Head of caudate nucleus (tissue), 42 donors: Measurements from ENCODE around the gene TTBK1.

Source experiments
- DNase-seq, 42 donors: peaks; one replicate each; pipeline versions ENCODE4 v3.0.0 to v3.0.0-alpha.2; 2020 to 2021; ENCODE audit warnings: mixed read lengths in 7 of 42
- intact Hi-C: fragments of 100-400 bp; cut with DNase I; formaldehyde crosslinking; loops from one replicate; pipeline ENCODE4 v1.15.0; 2022

TTBK1 gene

DNA sequence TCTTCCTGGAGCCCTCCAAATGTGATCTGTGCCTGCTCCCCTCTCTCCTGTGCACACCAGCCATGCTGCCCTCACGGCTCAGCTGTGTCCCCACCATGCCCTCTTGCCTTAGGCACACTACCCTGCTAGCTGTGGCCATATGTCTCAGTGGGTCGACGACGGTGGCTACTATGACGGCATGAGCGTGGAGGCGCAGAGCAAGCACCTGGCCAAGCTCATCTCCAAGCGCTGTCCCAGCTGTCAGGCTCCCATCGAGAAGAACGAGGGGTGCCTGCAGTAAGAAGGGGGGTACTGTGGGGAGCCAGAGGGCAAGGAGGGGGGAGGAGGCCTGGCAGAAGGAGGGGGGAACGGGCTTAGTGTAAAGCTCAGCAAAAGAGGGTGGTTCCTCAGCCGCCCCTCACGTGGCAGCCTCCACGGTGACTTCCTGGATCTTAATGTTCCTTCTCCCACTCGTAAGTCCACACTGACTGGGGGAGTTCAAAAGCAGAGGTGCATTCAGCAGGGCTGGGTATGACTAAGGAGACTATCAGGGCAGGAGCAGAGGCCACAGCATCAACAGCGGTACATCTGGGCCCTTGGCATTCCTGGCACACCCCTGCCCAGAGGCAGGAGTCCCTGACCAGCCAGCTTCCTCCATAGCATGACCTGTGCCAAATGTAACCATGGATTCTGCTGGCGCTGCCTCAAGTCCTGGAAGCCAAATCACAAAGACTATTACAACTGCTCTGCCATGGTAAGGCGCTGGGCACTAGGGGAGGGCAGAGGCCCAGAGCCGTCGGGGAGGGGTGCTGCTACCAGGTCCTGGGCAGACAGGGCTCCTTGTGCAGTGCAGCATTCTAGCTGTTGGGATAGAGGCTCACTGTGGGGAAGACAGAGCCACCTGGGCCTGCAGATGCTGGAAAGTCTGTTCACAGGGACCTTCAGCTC, 22.0 kb upstream of the TTBK1 start:
- intact Hi-C loops, result no loop called here

DNA sequence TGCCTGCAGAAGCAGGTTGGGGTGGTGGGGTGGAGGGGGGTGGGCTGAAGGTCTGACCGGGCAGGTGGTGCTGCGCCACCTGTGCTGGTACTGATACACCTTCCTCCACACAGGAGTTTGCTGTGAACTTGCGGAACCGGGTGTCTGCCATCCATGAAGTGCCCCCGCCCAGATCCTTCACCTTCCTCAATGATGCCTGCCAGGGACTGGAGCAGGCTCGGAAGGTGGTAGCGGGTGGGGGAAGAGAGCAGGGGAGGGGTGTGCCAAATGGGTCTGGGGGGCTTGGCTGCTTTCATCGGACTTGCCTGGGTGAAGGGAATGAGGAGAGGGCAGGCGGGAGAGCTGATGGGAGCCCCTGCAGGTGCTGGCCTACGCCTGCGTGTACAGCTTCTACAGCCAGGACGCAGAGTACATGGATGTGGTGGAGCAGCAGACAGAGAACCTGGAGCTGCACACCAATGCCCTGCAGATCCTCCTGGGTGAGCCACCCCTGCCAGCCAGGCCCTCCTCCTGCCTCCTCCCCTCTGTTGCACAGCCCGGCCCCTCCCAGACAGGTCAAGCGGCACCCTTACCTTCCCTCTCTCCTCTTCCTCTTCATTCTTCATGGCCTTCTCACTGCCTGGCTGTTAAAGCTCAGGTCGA, 20.7 kb upstream of the TTBK1 start:
- no peak for DNase-seq
- intact Hi-C loops, result no loop called here

More for the DNA sequence above, 22.0 kb upstream of the TTBK1 start:
- peak in 30 of 42 donors; percentile 14 to 66 (median 43) for DNase-seq

DNA sequence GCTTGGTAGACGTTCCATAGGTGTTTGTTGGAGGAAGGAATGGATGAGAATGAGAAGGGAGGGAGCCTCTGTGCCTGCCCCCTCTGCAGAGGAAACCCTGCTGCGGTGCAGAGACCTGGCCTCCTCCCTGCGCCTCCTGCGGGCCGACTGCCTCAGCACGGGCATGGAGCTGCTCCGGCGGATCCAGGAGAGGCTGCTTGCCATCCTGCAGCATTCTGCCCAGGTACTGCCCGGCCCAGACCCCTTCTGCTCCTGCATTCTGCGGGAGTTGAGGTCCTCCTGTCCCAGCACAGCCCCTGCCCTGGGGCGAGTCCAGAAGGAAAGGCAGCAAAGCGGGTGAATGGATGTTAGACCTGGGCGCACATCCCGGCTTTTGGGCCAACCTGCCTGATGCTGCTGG, 20.1 kb upstream of the TTBK1 start:
- no peak for DNase-seq
- intact Hi-C loops, result no loop called here

DNA sequence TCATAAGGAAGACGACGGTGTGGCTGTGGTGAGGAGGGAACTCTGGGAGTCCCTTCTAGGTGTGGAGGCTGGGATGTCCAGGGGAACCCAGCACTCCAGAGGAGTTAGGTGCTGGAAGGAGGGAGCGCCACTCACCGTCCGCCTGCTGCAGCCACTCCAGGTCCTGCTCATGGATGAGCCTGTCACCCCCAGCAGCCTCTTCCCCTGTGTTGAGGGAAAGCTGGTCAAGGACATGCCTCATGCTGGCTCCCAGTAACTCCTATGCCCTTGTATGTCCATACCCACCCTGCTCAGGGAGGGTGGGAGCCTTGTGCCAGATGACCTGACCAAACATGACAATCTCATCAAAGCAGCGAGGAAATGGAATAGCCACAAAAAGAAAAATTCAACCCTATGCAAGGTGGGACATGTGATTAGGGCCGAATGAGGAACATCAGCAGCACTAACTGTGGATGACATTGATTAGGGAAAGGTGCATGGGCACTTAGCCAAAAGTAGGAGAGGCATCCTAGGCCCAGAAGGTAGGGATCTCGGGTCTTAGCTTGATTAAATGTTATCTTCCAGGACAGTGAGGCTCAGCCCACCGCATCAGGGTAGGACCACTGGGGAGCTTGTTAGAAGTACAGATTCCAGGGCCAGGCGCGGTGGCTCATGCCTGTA, 17.0 kb upstream of the TTBK1 start:
- intact Hi-C loops, result no loop called here
- DNase-seq, result peak in 2 of 42 donors; percentile 5 to 7

DNA sequence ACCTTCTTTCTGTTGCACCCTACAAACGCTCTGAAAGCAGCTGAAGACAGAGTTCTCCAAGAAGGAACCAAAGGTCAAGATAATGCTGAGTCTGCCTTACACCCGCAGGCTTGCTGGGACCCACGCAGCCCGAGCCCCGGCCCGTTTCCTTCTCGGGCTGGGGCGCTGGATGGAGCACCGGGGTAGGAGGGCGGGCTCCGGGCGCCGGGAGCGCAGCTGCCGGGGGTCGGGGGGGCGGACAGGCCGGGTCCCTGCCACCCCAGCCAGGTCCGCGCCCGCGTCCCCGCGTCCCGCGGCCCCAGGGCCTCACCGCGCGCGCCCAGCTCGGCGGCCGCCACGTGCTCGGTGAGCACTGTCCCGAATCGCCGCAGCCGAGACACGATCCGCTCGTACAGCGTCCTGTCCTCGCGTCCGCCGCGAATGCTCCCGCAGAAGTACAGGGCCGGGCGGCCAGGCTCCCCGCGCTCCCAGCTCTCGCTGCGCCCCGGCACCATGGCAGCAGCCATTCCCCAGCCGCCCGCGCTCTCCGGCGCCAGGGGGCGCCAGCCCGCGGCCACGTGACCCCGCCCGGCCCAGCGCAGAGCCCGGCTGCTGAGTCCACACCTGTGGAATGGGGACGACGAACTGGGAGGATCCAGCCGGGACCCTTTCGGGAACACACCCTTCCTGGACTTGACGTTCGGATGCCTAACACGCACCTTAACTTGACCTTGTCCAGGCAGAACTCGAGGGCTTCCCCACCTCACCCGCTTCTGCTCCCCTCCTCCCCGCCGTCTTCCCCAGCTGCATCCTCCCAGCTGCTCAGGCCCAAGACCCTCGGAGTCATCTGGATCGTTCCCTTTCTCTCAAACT, 14.1 kb upstream of the TTBK1 start, which contains the start of gene DNPH1:
Gene DNPH1 (minus strand): TSS at position 531 of the 852 bp plus-strand sequence. CDS start 25 bp downstream, at position 506.
- intact Hi-C loops, result no loop called here
- DNase-seq, result peak; percentile 48 to 93 (median 84)

DNA sequence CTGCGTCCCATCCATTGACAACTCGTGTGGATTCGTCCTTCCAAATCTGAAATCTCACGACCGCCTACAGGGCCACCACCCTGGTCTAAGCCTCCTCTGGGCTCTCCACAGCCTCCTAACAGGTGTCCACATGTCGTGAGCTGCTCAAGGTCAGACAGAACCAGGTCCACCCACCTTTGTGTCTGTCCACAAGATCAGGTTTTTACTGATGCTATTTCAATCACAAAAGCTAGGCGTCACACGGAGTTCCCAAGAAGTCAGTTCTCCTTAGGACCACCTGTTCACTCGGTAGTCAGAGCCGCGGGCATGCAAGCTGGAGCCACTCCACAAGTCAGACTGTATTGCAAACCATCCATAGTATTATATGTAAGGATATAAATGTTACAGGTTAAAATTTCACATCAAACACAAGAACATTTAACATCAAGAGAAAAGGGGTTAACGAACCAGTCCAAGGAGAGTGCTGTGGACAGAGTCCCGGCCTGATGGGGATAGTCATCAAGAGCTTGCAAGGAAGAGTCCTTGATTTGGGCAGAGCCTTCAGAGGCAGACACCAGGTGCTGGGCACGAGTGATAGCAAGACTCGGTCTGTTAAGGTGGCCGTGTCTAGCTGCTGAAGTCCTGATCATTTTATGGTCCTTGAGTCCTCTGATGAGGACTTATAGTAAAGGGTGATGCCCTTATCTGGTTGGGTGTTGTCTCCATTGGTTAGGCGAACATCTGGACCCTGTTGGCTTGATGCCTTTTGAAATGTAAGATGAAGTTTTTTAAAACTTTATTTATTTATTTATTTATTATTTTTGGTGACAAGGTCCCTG, 13.3 kb upstream of the TTBK1 start:
- DNase-seq, result no peak
- intact Hi-C loops, result no loop called here

DNA sequence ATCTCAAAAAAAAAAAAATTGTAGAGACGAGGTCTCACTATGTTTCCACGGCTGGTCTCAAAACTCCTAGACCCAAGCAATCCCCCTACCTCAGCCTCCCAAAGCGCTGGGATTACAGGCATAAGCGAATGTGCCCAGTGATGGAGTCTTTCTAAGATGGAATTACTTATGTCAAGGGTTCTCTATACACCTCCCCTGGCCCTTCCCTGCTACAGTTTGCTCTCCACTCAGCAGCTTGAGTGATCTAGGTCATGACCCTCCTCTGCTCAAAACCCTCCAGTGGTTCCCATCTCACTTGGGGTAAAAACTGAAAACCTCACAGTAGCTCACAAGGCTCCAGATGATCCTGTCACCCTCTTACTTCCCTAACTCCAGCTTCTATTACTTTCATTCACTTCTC, 12.2 kb upstream of the TTBK1 start:
- peak in 1 of 42 donors; percentile 4 for DNase-seq
- intact Hi-C loops, result no loop called here

DNA sequence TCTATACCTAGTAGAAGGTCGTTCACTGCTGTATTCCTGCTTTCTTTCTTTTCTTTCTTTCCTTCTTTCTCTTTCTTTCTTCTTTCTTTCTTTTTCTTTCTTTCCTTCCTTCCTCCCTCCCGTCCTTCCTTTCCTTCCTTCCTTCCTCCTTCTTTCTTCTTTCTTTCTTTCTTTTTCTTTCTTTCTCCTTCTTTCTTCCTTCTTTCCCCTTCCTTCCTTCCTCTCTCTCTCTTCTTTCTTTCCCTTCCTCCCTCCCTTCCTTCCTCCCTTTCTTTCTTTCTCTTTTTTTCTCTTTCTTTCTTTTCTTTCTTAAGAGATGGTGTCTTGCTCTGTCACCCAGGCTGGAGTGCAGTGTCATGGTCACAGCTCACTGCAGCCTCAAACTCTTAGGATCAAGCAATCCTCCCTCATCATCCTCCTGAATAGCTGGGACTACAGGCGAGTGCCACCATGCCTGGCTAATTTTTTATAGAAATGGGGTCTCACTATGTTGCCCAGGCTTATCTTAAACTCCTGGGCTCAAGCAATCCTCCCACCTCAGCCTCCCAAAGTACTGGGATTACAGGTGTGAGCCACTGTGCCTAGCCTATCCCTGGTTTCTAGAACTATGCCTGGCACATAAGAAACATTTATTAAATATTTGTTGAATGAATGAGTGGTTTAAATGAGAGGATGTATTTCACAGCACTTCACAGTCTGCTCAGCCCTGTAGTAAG, 11.4 kb upstream of the TTBK1 start:
- intact Hi-C loops, result no loop called here
- peak in 1 of 42 donors; percentile 3 for DNase-seq

DNA sequence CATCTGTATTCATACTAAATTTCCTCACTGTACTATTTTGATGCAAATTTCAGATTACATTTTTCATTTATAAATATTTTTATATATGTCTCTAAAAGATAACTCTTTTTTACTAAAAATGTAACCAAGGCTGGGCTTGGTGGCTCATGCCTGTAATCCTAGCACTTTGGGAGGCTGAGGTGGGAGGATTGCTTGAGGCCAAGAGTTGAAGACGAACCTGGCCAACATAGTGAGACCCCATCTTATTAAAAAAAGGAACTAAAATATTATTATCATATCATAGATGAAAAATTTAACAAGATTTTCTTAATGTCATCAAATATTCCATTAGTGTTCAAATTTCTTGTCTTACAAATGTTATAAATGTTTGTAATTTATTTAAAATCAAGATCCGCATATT, 7.4 kb upstream of the TTBK1 start:
- intact Hi-C loops, result no loop called here

DNA sequence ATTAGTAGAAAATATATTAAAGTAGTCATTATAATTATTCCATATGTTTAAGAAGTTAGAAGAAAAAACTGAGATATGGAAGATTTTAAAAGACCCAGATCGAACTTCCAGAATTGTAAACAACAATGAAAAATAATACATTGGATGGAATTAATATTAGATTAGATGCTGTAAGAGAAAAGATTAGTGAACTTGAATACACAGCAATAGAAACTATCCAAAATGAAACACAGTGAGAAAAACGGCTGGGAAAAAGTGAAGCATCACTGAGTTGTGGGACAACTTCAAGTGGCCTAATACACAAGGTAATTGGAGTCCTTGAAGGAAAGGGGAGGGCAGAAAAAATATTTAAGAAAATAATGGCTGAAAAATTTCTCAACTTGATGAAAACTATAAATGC, 4.2 kb upstream of the TTBK1 start:
- no peak for DNase-seq
- intact Hi-C loops, result no loop called here

More for the DNA sequence above, 7.4 kb upstream of the TTBK1 start:
- DNase-seq, result no peak

DNA sequence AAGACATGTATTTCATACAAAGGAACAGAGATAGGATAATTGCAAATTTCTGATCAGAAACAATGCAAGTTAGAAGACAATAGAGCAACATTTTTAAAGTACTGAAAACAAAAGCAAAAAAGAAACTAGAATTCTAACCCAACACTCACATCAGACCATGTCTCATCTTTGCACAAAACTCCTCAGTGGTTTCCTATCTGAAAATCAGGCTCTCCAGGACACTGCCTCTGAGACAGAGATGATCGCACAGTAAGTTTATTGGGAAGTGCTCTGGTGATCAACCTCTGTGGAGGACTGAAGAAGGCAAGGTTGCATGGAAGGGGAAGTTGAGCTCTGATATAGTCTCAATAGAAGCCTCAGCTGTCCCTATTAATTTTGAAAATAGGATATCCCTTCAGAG, 2.3 kb upstream of the TTBK1 start:
- DNase-seq, result no peak
- intact Hi-C loops, result loop anchor here (10.0 kb wide), 1 partner anchor 124 kb away; the partner anchor contains the start of gene ZNF318

DNA sequence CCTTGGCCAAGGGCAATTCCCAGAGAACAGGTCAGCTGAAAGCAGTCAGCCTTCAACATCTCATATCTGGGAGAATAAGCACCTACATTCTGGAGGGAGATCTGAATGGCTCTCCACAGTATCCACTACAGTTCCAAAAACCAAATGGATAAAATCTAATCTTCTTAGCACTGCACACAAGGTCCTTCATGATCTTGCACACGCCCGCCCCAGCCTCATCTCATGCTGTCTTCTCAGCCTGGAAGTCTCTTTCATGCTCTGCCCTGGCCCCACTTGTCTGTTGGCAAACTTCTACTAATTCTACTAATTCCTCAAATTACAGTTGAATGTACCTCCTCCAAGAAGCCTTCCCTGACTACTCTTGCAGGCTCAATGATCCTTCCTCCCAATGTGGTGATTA, 1.8 kb upstream of the TTBK1 start:
- DNase-seq, result no peak
- intact Hi-C loops, result loop anchor here (10.0 kb wide), 1 partner anchor 123 kb away; the partner anchor contains the start of gene ZNF318

DNA sequence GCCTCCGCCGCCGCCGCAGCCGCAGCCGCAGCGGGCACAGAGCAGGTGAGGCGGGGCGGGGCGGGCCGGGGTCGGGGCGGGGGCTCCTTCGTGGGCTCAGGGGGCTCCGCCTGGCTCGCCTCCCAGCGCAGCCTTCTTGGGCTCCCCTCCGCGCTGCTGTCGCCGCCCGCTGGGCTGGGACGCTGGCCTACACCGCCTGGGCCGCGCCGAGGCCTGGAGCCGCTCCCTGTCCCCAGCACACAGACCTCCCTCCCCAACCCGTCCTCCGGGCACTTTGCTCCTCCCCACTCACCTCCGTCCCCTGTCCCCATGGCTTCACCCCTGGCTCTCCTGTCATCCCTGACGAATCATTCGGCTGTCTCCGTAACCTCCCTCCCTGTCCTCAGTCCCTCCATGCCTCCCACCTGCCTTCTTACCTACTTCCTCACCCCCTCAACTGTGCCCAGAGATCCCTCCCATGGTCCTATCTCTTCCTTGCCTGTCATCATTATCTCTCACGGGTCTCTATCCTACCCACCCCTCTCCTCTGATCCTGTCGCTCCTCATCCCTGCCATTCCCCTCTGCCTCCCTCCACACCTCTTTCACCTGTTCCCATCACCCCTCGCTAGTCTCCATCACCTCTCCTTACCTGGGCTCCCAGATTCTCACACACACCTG, 512 bp downstream of the TTBK1 start:
- DNase-seq, result peak in 1 of 42 donors; percentile 26
- intact Hi-C loops, result loop anchor here (10.0 kb wide), 1 partner anchor 121 kb away; the partner anchor contains the start of gene ZNF318

DNA sequence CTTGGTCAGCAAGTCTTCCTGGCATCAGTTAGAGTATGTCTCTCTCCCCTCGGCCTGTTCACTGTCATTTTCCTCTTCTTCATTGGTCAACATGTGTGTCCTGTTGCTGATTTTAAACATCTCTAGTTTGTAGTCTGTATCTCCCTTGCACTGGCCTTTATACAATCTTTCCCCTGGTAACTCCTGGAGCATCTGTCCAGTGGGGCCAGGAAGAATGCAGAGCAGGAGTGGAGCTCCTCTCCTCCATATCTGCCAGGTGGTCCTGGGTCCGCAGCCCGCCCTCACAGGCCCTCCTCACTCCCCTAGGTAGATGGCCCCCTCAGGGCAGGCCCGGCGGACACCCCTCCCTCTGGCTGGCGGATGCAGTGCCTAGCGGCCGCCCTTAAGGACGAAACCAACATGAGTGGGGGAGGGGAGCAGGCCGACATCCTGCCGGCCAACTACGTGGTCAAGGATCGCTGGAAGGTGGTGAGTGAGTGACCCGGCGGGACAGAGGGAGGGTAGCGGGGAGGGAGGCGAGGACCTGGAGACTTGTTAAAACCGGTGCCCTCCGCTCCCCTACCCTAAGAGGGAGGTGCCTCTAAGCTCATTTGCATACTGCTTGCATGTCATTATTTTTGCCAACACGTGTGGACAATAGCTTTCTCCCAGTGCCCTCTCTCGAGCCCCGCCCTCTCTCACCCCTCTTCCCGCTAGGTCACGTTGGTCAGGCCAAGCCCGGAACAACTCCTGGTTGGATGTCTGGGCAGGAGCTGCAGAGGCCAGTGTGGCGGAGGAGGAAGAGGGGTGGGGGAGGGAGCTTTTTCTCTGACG, 3.2 kb downstream of the TTBK1 start:
- peak; percentile 50 to 91 (median 77) for DNase-seq
- intact Hi-C loops, result loop anchor here (5.0 to 10.0 kb wide), 2 partner anchors 74 to 118 kb away; partner anchors contain the start of genes SRF and ZNF318
